ENCODE results near the gene FGFR2.

- TF ChIP-seq CTCF (IDR thresholded peaks at IDR 0.05; ENCODE audit: low read depth, low read length) (no peak), EZH2phosphoT487 (IDR thresholded peaks at IDR 0.05; ENCODE audit: low read depth) (no peak)
Observed at GRCh38 chr10:121574519-121575166, 23.6 kb downstream of the FGFR2 start.

Measured in OCI-LY3 (cell line).